HG02981 (cell line): ENCODE data around the gene ISM1.

Experiments
- ATAC-seq: cut with Tn5 transposase; IDR thresholded peaks from one replicate; pipeline ENCODE4 v1.9.1; 2021; ENCODE audit warnings: mild to moderate bottlenecking, moderate library complexity; ENCODE audit not compliant: unreplicated experiment

Gene ISM1

DNA sequence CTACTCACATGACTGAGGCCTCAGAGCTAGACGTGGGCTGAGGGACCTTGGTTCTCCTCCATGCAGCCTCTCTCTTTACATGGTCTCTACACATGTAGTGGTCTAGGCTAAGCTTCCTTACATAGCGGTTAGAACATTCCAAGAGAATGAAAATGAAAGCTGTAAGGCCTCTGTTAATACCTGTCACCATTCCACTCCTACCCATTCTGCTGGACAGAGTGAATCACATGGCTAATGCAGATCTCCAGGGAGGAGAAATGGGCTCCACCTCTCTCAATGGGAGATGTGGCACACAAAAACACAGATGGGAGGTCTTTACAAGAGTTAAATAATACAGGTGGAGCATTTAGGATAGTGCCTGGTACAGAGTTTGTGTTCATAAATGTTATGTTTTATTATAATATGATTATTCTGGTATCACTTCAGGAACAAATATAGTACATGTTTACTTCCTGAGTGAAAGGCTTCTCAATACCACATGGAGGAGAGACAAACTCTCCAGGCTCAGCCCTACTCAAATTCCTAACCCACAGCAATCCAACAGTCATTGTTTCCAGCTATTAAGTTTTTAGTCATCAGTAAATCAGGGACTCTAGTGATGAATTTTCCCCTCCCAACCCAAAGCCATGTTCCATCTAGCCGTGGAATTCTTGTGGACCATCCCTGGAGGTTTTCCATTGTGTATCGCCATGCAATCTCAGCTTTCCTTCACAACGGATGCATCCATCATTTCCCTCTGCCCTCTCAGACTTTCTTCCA is 57.9 kb downstream of the ISM1 start:
- no peak for ATAC-seq

DNA sequence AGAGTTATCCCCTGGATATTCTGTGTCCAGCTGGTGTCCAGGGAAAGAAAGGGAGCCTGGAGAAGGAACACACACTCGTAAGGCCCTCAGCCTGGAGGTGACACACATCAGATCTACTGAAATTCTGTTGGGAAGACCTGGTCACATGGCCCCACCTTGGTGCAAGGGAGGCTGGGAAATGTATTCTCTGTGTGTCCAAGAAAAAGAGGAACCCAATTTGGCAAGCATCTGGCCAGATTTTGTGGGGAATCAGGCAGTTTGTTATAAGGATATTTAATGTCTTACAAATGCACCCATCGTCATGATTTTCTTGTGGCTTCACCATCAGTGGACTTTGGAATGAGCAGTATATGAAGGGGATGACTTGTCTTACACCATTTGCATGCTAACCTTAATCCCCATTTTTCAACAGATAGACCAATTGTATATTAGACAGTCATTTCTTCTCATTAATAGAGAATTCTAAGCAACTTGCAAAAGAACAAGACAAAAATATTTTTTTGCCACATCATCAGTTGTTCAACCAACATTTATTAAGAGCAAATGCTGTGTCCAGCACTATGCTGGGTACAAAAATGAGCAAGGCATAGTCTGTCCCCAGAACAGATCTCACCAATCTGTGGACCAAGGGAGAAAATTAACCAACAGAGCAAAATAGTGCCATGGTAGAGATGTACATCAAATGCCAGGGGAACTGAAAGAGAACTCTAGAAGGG is 59.7 kb downstream of the ISM1 start:
- no peak for ATAC-seq

DNA sequence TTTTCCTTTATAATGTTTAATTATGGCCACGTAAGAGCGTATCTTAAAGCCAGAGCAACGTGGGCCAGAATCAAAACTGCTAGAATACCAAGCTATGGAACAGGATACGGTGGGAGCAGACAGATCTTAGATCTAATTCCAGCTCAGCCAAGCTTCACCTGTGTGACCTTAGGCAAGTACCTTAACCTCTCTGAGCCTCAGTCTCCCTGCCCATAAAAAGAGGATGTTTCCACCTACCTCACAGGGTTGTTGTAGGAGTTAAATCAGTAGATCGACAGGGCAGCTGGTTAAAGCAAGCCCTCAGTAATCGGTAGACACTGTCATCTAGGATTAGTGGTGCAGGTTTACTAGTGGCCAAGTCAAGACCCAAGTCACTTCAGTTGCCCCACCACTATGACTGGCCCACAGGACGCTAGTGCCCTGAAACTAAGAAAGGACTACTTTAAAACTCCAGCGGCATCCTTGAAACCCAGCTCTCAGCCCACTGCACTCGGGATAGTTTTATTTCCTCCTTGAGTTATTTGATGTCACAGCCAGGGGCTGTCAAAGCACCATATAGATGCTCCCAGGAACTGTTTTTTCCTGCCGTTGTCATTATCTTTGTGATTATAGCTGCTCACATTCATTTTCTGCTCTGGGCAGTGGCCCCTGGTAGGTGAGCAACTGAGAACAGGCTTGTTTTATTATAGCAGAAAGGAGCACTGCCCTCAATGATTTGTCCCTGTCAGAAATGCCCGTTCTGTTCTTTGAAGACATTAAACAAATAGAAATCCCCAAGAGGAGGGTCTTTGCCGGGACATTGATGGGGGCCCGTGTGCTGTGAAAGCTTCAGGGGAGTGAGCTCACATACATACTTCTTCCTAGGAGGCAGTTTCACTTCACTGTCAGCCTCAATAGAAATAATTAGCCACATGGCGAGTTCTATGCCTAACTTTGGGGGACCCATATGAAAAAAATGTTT is 63.1 kb downstream of the ISM1 start:
- ATAC-seq: no peak

DNA sequence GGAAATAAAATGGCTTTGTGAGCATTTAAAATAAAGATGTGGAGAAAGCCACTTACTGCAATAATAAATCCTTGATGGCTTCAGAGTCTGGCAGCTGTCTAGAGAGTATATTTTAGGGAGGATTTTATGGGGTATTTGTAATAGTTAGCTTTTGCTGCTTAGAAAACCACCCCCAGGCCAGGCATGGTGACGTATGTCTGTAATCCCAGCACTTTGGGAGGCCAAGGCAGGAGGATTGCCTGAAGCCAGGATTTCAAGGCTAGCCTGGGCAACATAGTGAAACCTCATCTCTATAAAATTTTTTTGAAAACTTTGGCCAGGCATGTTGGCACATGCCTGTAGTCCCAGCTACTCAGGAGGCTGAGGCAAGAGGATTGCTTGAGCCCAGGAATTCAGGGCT is 63.8 kb downstream of the ISM1 start:
- no peak for ATAC-seq

DNA sequence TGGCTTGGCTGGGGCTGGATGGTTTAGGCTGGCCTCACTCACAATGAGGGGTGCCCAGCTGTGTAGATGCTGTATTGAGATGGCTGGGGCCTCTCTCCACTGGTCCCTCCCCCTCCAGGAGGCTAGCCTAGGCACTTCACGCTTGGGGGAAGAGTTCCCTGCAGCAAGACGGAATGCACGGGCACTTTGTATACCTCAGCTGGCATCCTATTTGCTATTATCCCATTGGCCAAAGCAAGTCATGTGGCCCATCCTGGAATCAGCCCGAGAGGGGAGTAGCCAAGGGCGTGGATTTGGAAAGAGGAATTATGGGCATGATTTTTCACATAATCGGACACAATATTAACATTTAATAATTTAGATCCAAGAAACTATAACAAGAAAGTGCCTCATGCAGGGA is 64.3 kb downstream of the ISM1 start:
- no peak for ATAC-seq

DNA sequence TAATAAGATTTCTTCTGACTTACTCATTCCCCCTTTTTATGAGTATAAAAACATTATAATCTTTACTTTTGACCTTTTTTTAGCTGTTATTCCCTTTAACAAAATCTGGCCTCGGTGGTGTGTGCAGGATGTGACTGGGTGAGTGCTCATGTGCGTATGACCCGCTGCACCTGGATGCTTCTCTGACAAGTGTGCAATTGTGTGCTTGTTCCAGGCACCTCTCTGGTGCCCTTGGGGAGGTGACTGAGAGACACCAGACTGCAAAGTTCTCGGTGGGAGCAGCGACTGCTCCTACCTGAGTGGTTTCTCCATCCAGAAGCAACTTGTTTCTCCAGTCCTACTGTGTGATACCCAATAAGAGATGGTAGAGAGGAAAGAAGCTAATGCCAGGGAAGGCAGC is 65.0 kb downstream of the ISM1 start:
- no peak for ATAC-seq

DNA sequence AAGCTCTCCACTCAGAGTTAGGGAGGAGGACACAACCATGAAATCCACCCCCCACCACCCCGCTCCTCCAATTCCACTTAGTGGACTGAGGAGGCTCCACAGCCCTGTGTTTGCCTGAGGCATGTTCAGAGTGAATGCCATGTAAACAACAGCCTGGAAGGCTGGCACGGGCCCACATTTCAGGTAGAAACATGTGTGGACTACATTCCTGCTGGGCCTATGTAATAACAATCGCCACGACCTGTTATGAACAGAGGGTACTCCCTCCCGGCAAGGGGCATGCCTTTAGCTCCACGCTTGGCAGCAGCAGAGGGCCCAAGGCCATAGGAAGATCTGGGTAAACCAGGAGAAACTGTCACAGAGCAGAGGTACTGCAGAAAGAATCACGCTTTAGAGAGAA is 65.5 kb downstream of the ISM1 start:
- no peak for ATAC-seq

DNA sequence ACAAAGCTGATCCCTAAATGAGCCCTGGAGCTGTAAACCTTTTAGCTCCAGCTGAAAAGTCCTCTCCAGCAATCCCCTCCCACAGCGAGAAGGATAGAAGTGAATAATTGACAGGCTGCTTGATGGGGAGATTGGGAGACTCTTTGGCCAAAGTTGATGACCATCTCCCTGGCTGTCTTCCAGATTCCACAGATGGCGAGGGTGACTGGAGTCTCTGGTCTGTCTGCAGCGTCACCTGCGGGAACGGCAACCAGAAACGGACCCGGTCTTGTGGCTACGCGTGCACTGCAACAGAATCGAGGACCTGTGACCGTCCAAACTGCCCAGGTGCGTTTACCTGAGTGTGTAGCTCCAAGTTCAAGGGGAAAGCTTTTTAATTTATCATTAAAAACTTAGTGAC is 67.3 kb downstream of the ISM1 start:
- no peak for ATAC-seq

DNA sequence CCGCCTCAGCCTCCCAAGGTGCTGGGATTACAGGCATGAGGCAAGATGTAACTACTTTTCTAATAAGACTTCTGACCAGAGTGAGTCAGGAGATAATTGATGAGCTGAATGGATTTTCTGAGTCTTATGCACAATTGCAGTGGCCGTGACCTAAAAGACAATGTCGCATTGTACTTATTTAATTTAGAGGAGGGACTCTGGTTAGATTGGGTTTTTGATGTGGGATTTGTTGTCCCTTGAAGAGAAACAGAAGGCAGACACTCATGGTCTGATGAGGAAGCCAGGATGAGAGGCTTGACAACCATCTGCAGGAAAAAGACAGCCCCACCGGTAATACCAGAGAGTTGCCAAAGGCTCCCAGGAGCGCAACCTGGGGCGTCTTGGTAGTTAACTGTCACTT is 68.0 kb downstream of the ISM1 start:
- no peak for ATAC-seq

DNA sequence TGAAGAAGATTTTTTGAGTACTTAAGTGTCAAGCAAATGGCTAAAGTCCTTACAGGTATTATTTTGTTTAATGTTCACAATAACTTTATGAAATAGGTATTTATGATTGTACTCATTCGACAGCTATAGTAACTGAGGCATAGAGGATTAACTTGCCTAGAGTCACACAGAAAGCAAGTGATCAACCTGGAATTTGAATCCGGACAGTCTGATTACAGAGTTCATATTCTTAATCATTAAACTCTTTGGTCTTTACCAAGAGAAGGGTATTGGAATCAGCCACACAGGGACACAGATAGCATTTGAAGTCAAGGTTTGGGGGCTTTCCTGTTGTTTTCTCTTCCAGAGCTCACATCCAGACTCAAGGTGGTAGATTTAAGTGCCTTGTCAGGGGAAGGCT is 69.7 kb downstream of the ISM1 start:
- ATAC-seq: no peak

DNA sequence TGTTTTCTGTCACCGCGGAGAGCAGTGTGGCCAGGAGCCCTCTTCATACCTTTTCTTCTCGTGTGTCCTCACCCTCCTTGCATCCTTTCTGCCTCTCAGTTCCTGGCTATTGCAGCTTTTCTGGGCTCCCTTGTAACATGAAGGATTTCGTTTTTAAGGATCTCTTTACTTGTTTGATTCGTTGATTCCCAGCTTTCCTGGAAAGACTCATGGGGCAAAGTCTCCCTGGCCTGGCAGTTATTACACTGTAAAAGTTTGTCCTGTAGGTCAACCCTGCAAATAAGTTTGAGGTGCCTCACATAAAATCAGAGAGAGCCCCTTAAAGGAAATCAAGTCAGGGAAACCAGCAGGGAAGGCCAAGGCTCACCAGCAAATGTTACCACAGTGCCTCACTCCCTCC is 70.1 kb downstream of the ISM1 start:
- no peak for ATAC-seq

DNA sequence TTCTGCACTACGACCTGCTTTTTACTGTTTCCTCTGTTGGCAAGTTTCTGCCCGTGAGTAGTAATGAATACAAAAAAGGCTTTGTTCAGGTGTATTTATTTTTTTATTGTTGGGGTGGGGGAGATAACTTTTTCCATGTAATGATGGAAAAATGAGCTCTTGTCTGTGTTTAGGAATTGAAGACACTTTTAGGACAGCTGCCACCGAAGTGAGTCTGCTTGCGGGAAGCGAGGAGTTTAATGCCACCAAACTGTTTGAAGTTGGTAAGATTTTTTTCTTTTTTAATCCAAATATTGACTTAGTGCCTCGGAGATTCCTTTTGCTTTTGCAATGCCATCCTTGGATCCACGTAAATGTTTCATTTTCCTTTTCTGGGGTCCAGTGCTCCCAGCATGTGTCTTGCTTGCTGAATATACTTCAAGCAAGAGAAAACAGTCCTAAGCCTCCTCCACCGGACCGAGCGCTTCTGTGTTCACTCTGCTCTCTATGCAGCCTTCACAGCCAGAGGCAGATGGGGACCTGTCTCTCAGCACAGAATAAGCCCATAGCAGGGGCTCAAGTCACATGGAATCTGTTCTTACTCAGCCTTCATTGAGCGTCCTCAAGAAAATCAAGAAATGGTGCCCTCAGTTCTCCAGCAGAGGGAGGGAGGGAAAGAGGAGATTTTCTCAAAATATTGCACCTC is 71.3 kb downstream of the ISM1 start:
- ATAC-seq: no peak

DNA sequence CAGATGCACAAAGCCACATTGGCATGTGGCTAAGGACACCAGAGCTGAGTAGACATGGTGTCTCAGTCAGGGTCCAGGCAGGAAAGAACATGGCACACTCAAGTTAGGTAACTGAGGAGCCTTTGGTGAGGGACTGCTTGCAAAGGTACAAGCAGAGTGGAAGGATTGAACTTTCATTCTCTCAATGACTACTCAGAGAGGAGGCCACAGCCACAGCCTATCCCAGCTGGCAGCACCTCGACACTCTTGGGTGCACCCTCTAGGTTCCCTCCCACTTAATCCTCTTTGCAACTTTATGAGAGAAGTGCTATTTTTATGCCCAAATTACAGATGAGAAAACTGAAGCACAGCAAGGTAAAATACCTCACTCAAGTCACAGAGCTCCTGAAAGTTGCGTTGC is 73.4 kb downstream of the ISM1 start:
- ATAC-seq: no peak

DNA sequence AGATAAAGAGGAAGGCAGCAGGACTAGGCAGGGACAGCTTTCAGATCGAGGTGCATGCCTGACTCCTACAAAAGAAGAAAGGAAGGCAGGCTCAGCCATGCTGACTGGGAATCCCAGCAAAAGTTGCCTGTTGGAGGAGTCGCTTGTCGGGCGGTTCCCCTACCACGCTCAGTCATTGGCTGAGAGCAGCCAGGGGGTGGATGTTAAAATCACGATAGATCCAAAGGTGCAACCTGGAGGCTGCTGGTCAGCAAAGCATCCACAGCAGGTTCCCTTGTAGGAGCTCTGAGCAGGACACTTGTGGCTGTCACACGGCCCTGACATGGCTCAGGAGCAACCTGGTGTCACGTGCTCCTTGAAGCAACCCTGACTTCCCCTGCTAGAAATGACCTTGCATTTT is 74.6 kb downstream of the ISM1 start:
- no peak for ATAC-seq

DNA sequence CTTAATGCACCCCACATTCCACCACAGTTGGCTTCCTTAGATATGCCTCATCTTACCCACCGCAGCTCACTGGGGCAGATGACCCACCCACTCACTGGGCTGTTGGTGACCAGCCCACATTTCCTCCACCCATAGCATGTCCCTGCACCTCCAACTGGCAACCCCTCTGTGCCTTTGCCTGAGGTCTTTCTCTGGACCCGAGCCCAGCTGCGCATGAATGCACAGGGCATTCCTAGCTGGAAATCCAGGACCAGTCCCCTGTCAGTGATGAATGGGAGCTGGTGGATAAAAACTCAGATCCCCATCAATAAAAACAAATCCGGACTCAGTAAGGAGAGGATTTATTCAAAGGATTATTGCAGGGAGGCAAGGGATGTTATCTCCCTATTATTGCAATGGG is 75.0 kb downstream of the ISM1 start:
- no peak for ATAC-seq

DNA sequence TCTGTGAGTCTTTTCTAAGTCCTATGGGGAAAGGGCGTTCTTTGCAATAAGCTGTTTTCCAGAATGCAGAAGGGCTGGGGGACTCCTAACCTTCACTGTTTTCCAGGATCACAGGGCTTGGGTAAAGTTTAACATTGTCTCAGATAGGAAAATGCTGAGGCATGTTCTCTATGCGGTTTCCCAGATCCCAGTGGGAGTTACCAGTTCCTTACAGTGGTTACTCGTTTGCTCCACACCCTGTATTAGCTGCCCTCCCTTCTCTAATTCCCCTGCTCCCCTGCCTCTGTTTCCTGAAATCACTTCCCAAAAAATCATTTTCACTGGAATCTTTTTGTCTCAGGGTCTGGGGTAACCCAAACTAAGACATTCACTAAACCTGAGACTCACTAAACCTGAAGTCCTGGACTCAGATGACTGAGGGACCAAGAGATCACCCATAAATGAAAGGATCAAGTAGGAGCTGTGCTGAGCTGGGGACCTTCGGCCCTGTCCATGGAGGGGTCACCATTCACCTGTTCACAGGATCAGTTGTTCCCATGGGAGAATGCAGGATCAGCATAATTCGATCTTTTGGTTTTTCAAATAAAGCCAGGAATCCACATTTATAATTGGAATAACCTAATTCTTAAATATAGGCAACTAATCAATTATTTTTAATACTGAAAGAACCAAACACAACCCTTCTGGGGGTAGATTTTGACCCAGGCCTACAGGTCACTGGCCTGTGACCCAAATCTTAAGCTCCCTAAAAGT is 76.2 kb downstream of the ISM1 start:
- ATAC-seq: no peak

DNA sequence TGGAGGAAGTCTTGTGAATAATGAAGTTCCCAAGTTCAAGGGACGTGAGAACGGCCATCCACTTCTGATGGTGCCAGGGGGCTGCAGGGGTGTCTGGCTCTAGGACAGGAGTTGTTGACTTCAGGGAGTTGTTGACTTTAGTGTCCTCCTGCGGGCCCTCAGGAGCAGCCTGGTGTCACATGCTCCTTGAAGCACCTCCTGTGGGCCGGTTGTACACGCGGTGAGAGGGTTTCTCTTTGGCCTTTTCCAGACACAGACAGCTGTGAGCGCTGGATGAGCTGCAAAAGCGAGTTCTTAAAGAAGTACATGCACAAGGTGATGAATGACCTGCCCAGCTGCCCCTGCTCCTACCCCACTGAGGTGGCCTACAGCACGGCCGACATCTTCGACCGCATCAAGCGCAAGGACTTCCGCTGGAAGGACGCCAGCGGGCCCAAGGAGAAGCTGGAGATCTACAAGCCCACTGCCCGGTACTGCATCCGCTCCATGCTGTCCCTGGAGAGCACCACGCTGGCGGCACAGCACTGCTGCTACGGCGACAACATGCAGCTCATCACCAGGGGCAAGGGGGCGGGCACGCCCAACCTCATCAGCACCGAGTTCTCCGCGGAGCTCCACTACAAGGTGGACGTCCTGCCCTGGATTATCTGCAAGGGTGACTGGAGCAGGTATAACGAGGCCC is 77.8 kb downstream of the ISM1 start:
- no peak for ATAC-seq

DNA sequence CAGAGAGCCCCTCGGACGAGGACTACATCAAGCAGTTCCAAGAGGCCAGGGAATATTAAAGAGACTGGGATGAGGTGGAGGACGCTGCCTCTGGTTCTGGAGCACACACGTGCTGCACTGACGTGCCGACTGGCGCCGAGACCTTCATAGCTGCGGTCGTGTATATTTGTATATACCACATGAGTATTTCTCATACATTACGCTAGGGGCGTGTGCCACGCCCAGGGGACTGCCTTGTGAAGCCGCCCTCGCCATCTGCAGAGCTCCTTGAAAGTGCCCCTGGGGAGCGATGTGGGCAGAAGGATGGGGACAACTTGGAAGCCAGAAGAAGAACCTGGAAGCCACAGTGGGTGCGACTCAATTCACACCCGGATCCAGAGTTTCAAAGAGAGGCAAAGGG is 78.3 kb downstream of the ISM1 start:
- ATAC-seq: no peak

DNA sequence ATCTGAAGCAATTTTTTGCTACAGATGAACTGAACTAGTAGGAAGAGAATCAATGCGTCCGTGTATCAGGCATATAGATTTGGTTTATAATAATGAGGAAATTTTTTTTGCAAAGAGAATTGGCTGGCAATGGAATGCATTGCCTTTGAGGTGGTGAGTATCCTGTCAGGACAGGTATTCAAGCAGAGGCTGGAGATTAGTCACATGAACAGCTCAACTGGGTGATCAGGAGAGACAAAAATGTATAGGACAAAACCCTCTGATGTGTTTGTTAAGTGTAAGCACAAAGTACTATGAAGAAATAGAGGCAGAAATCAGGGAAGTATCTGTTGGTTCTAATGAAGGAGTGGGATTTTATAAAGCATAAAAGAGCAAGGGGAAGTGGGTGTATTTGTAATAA is 80.5 kb downstream of the ISM1 start:
- ATAC-seq: no peak
